Measurements from ENCODE around the gene PXDN.

- TF ChIP-seq CTCF (IDR thresholded peaks at IDR 0.05; ENCODE audit: borderline replicate concordance, extremely low read depth, low read length, poor library complexity, severe bottlenecking) (no peak), EZH2 (IDR thresholded peaks at IDR 0.05; ENCODE audit: borderline replicate concordance, low read depth, low read length, severe bottlenecking) (no peak)
Observed at GRCh38 chr2:1641523-1641922, 102.8 kb downstream of the PXDN start.
